Lung (tissue), 12 donors: ENCODE measurements around the gene PLEK. TPM values are rescaled to one million over a fixed set of nuclear protein-coding genes. Genes with fewer than 3 reads are reported as not detected.
A peak's percentile ranks its signal among the peaks of the same experiment; 100 is the strongest.

Experiments
- ATAC-seq: fragments of 200-7000 bp; cut with Tn5 transposase; one replicate; pipeline ENCODE4 v1.9.1; 2020; ENCODE audit warnings: moderate number of reproducible peaks; ENCODE audit not compliant: insufficient read depth, low FRiP score
- DNase-seq, 3 donors: peaks; one replicate each; pipeline ENCODE4 v3.0.0-alpha.2; 2013 to 2017
- H3K27ac ChIP-seq, 2 donors: one replicate each; pipeline ENCODE4 v1.5.1; 2013; ENCODE audit warnings: mild to moderate bottlenecking in 2 of 2, moderate library complexity in 2 of 2, control low read depth in 1 of 2, inconsistent platforms in 1 of 2, low read depth in 1 of 2, low read length in 1 of 2
- H3K27me3 ChIP-seq, 3 donors: one replicate each; pipeline ENCODE4 v1.5.1; 2013; ENCODE audit warnings: low read length in 2 of 3; ENCODE audit not compliant: control insufficient read depth in 3 of 3, insufficient read depth in 3 of 3
- H3K36me3 ChIP-seq, 4 donors: one replicate each; pipeline ENCODE4 v1.5.1; 2013; ENCODE audit warnings: low read length in 4 of 4, mild to moderate bottlenecking in 1 of 4, moderate library complexity in 1 of 4; ENCODE audit not compliant: control insufficient read depth in 4 of 4, insufficient read depth in 4 of 4
- H3K4me1 ChIP-seq, 5 donors: one replicate each; pipeline ENCODE4 v1.5.1; 2013; ENCODE audit warnings: low read length in 5 of 5, mild to moderate bottlenecking in 2 of 5, moderate library complexity in 1 of 5; ENCODE audit not compliant: control insufficient read depth in 5 of 5, insufficient read depth in 5 of 5
- H3K4me3 ChIP-seq: one replicate; pipeline ENCODE4 v1.5.1; 2013; ENCODE audit warnings: mild to moderate bottlenecking, control low read depth, moderate library complexity
- H3K9ac ChIP-seq, 2 donors: one replicate each; pipeline ENCODE4 v1.5.1; 2013; ENCODE audit warnings: low read length in 2 of 2, control low read depth in 1 of 2; ENCODE audit not compliant: insufficient read depth in 1 of 2
- H3K9me3 ChIP-seq, 4 donors: one replicate each; pipeline ENCODE4 v1.5.1; 2013; ENCODE audit warnings: low read length in 3 of 4, mild to moderate bottlenecking in 1 of 4, moderate library complexity in 1 of 4; ENCODE audit not compliant: control insufficient read depth in 4 of 4, insufficient read depth in 3 of 4
- WGBS, 2 donors: extraction: QIAGEN DNeasy Blood & Tissue Kit; methylation state at CpG; one replicate each; pipeline ENCODE4 v1.1.7; 2013; 5-methylcytosine and 5-hydroxymethylcytosine counted together
- polyA plus RNA-seq, 2 donors: library from polyadenylated mRNA; stranded (reverse); fragments of 200-250 nt; gene quantifications; one replicate each; pipeline ENCODE4 v1.2.1, GENCODE V29; 2013
- total RNA-seq, 2 donors: library from RNA; depleted of rRNA in 1 of 2; stranded (reverse); fragments of >200 nt in 1 of 2; gene quantifications; one replicate each; pipeline ENCODE4 v1.2.1, GENCODE V29; 2014 to 2021
- TF ChIP-seq, protein P1 (sequence below): IDR thresholded peaks from 2 replicates; pipeline ENCODE4 v1.5.1; 2012; ENCODE audit warnings: mild to moderate bottlenecking; ENCODE audit errors: control extremely low read depth, extremely low read depth
- donor health status: control.
- donor health status: control.
- donor health status: Bipolar disorder and iron deficiency.
- donor health status: healthy.
- donor health status: DM: yes; HTN: yes; CAD: no.

PLEK gene
- total and polyA plus RNA-seq, 4 donors = 8.2 to 181 (median 27.4) TPM

DNA sequence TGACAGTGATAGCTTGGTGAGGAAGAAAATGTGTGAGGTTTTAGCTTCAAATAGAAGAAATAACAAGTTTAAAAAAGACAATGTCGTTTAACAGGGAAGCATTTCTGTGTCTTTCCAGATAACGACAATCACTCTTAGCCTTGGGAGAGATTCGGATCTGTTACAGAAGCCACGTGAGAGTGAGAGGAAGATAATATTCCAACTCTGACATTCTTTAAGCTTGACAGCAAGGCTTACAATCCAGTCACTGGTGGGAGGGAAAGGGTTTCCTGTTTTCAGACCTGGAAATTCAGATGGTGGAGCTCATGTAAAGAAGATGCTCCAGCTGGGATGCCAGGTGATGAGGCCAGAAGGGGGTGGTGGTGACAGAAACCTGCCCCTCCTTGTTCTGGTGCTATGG lies 71.2 kb downstream of the PLEK start:
- WGBS, 2 donors = 52 to 76% methylated on average over 4 of the region's 4 CpGs
- DNase-seq (no peak), ATAC-seq (no peak)
- H3K9me3 ChIP-seq = peaks cover 0 to 3% (median 0%) of the 10 kb centered on the region in 4 donors
- TF ChIP-seq, protein P1, sequence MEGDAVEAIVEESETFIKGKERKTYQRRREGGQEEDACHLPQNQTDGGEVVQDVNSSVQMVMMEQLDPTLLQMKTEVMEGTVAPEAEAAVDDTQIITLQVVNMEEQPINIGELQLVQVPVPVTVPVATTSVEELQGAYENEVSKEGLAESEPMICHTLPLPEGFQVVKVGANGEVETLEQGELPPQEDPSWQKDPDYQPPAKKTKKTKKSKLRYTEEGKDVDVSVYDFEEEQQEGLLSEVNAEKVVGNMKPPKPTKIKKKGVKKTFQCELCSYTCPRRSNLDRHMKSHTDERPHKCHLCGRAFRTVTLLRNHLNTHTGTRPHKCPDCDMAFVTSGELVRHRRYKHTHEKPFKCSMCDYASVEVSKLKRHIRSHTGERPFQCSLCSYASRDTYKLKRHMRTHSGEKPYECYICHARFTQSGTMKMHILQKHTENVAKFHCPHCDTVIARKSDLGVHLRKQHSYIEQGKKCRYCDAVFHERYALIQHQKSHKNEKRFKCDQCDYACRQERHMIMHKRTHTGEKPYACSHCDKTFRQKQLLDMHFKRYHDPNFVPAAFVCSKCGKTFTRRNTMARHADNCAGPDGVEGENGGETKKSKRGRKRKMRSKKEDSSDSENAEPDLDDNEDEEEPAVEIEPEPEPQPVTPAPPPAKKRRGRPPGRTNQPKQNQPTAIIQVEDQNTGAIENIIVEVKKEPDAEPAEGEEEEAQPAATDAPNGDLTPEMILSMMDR = no peak
- no peak overlapping the region for H3K9ac ChIP-seq
- H3K36me3 ChIP-seq = no peaks in the 10 kb centered on the region
- no peak overlapping the region for H3K4me3 ChIP-seq
- H3K27ac ChIP-seq = peak overlapping the region in 1 of 2 donors; percentile 42
- no peaks in the 10 kb centered on the region for H3K27me3 ChIP-seq
- H3K4me1 ChIP-seq = peaks cover 0 to 12% (median 5%) of the 10 kb centered on the region in 5 donors

DNA sequence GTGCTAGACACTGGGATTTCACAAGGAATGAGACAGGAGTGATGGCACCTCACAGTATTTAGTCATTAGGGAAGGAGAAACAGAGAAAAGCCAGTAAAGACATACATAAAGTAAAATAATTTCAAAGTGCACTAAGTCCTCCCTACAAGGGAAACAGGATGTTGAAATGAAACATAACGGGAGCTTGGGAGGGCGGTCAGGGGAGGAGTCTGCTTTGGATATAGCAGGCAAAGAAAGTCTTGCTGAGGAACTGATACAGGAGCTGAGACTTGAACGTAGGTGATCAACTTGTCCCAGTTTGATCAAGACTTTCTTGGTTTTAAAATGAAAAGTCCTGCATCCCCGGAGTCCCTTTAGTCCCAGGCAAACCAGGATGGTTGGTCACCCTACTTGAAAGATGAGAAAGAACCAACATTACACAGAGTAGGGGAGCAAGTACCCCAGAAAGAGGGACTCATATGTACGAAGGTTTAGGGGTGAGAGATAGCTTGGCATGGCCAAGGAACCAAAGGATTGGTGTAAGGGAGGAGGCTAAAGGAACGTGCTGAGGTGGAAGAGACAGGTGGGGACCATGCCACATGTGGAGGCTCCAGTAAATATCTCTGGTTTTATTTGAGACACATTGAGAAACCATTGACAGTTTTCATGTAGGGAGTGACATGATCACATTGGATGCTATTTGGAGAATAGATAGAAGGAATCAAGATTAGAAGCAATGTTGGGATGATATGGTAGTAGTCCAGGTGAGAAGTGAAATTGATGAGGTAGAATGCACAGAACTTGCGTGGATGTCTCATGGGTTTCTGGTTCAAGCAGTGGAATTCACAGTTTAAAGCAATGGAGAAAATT lies 73.6 kb downstream of the PLEK start:
- 39 to 60% methylated on average over 7 of the region's 7 CpGs for WGBS, 2 donors
- Histone ChIP-seq H3K36me3 (no peaks in the 10 kb centered on the region), H3K9me3 (peaks cover 0 to 3% (median 0%) of the 10 kb centered on the region in 4 donors), H3K27ac (no peak overlapping the region), H3K9ac (no peak overlapping the region), H3K27me3 (no peaks in the 10 kb centered on the region), H3K4me1 (peaks cover 0 to 11% (median 5%) of the 10 kb centered on the region in 5 donors), H3K4me3 (no peak overlapping the region)
- DNase-seq (peak in 2 of 3 donors; percentile 51 to 59), ATAC-seq (no peak)
- TF ChIP-seq, protein P1 = no peak

DNA sequence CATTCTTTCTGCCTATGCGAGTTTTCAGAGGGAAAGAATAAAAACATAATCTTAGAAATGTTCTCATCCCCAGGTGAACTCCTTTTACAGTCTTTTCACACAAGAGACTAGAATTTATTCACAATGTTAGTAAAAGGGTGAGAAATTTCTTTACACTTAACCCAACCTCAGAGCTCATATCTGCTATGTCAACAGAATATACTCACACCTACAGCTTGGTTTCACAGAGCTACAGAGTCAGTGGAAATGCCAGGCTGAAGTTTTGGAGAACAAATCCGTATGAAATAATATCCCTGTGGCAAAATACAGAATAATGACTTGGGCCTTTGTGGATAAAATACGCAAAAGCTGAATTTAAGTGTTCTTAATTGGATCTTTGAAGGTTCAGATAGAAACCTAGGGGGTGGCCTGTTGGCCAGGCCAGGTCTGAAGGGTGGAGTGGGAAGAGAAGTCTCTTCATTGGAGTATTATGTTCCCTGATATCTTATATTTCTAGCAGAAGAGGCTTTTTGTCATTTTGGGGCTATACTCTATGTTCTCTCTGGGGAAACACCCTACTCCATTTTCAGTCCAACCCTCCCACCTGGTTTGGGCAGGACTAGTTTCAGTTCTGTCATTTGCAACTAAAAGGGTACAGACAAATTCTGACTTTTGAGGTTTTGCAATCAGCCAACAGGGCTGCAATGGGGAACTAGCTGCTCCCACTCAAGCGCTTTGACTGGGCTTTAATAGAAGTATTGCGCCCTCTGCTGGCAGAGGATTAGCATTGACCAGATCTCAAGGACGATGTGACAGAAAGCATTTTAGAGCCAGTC lies 76.3 kb downstream of the PLEK start:
- H3K27ac ChIP-seq = peak overlapping the region in 1 of 2 donors; percentile 3
- no peaks in the 10 kb centered on the region for H3K27me3 ChIP-seq
- peak; percentile 90 for ATAC-seq
- DNase-seq = peak; percentile 86 to 94 (median 94)
- H3K36me3 ChIP-seq = no peaks in the 10 kb centered on the region
- no peaks in the 10 kb centered on the region for H3K9me3 ChIP-seq
- no peak overlapping the region for H3K4me3 ChIP-seq
- WGBS, 2 donors = 37 to 43% methylated on average over 6 of the region's 6 CpGs
- TF ChIP-seq, protein P1 = peak; percentile 93
- H3K9ac ChIP-seq = no peak overlapping the region
- H3K4me1 ChIP-seq = peaks cover 0 to 6% (median under 1%) of the 10 kb centered on the region in 5 donors
